Testis (tissue), 3 donors: ENCODE measurements around the gene MDM4. TPM values are rescaled to one million over a fixed set of nuclear protein-coding genes. Genes with fewer than 3 reads are reported as not detected.
A peak's percentile ranks its signal among the peaks of the same experiment; 100 is the strongest.
"Not testable (repeated sequence)": the region's sequence is repeated elsewhere in the genome, so short reads cannot be mapped to it uniquely, and the experiment has no call there.

Source experiments
- DNase-seq: peaks from one replicate; pipeline ENCODE4 v3.0.0-alpha.2; 2019
- H3K27ac ChIP-seq, 2 donors: fragments of 200-600 bp; sonication (generic); one replicate each; pipeline ENCODE4 v1.5.1; 2019
- H3K27me3 ChIP-seq: fragments of 200-600 bp; sonication (generic); one replicate; pipeline ENCODE4 v1.5.1; 2019
- H3K36me3 ChIP-seq: fragments of 200-600 bp; sonication (generic); one replicate; pipeline ENCODE4 v1.5.1; 2017; ENCODE audit warnings: low read depth; ENCODE audit errors: missing control alignments
- H3K4me1 ChIP-seq: fragments of 200-600 bp; sonication (generic); one replicate; pipeline ENCODE4 v1.5.1; 2019
- H3K4me3 ChIP-seq, 2 donors: fragments of 200-600 bp; sonication (generic); one replicate each; pipeline ENCODE4 v1.5.1; 2017 to 2019
- H3K9me3 ChIP-seq: fragments of 200-600 bp; sonication (generic); one replicate; pipeline ENCODE4 v1.5.1; 2017
- CTCF ChIP-seq, 3 experiments: fragments of 450-650 bp in 2 of 3; fragments of 200-600 bp in 1 of 3; sonication (generic) in 1 of 3; IDR thresholded peaks; one replicate each; pipeline ENCODE4 v1.5.1; 2016 to 2019; ENCODE audit warnings: antibody characterized with exemption in 3 of 3, mild to moderate bottlenecking in 2 of 3, moderate library complexity in 1 of 3
- POLR2A ChIP-seq: fragments of 450-650 bp; IDR thresholded peaks from one replicate; pipeline ENCODE4 v1.6.1; 2017; ENCODE audit warnings: antibody characterized with exemption, mild to moderate bottlenecking, moderate library complexity
- WGBS, 2 donors: methylation state at CpG; one replicate each; pipeline ENCODE4 v1.1.5; 2018; 5-methylcytosine and 5-hydroxymethylcytosine counted together
- intact Hi-C: fragments of 100-400 bp; cut with DNase I; formaldehyde crosslinking; loops from one replicate; pipeline ENCODE4 v1.15.1; 2023; ENCODE audit warnings: low total_unique reads
- polyA plus RNA-seq: library from polyadenylated mRNA; stranded (reverse); fragments of 350-450 nt; fragmentation: Illumina TruSeq; extraction: RNeasy Lipid Tissue Mini Kit (QIAGEN cat#74804); gene quantifications from one replicate; pipeline ENCODE4 v1.2.3, GENCODE V29; 2014; ENCODE audit warnings: low read depth, low replicate concordance; ENCODE audit not compliant: insufficient read depth
- total RNA-seq, 2 donors: library from RNA; depleted of rRNA; stranded (reverse); fragments of >200 nt; gene quantifications; one replicate each; pipeline ENCODE4 v1.2.3, GENCODE V29; 2016

The MDM4 gene
- total and polyA plus RNA-seq, 3 donors from 2014 or later = 43.3 to 110 (median 96.2) TPM

- Histone ChIP-seq H3K4me1 (peaks cover 6% of the 10 kb centered on the region), H3K36me3 (no peaks in the 10 kb centered on the region), H3K27me3 (no peaks in the 10 kb centered on the region), H3K27ac (no peak overlapping the region), H3K9me3 (no peaks in the 10 kb centered on the region), H3K4me3 (no peak overlapping the region)
- intact Hi-C loops = no loop called here
- TF ChIP-seq CTCF (IDR thresholded peaks at IDR 0.05) (no peak), POLR2A (no peak)
- DNase-seq = no peak
- 85 to 88% methylated on average over 9 of the region's 9 CpGs for WGBS, 2 donors
Observed at GRCh38 chr1:204509186-204509635, 7.0 kb upstream of the MDM4 start.

GRCh38 chr1:204511366-204511765 lies 4.8 kb upstream of the MDM4 start:
- Histone ChIP-seq H3K4me1 (no peaks in the 10 kb centered on the region), H3K9me3 (no peaks in the 10 kb centered on the region), H3K4me3 (no peak overlapping the region), H3K27ac (no peak overlapping the region), H3K36me3 (no peaks in the 10 kb centered on the region), H3K27me3 (no peaks in the 10 kb centered on the region)
- no peak for TF ChIP-seq CTCF (IDR thresholded peaks at IDR 0.05)
- TF ChIP-seq POLR2A = no peak
- intact Hi-C loops = no loop called here
- DNase-seq = no peak

- Histone ChIP-seq H3K9me3 (no peaks in the 10 kb centered on the region), H3K4me3 (no peak overlapping the region), H3K36me3 (no peaks in the 10 kb centered on the region), H3K4me1 (no peaks in the 10 kb centered on the region), H3K27ac (no peak overlapping the region), H3K27me3 (no peaks in the 10 kb centered on the region)
- 74 to 79% methylated on average over 15 of the region's 15 CpGs for WGBS, 2 donors
- no peak for DNase-seq
- TF ChIP-seq CTCF (IDR thresholded peaks at IDR 0.05) (no peak), POLR2A (no peak)
- intact Hi-C loops = no loop called here
Observed at GRCh38 chr1:204513117-204513716, 3.0 kb upstream of the MDM4 start.

GRCh38 chr1:204514828-204515227 lies 1.4 kb upstream of the MDM4 start:
- no peak overlapping the region for H3K4me3 ChIP-seq
- no peaks in the 10 kb centered on the region for H3K27me3 ChIP-seq
- no peaks in the 10 kb centered on the region for H3K36me3 ChIP-seq
- intact Hi-C loops = no loop called here
- H3K27ac ChIP-seq = no peak overlapping the region
- 53 to 61% methylated on average over 2 of the region's 2 CpGs for WGBS, 2 donors
- no peaks in the 10 kb centered on the region for H3K4me1 ChIP-seq
- TF ChIP-seq POLR2A (no peak), CTCF (IDR thresholded peaks at IDR 0.05) (no peak)
- no peak for DNase-seq
- H3K9me3 ChIP-seq = no peaks in the 10 kb centered on the region

- WGBS, 2 donors = 60 to 79% methylated on average over 19 of the region's 19 CpGs
- H3K4me1 ChIP-seq, DNase-seq, intact Hi-C loops, H3K9me3 ChIP-seq, H3K27me3 ChIP-seq, H3K36me3 ChIP-seq: not testable (repeated sequence)
- Histone ChIP-seq H3K4me3 (peak overlapping the region; percentile 90 to 97), H3K27ac (peak overlapping the region in 1 of 2 donors; percentile 92)
Observed at GRCh38 chr1:204517382-204517781, 1.2 kb downstream of the MDM4 start.
